ENCODE results near the gene MYO7A. TPM values are rescaled to one million over a fixed set of nuclear protein-coding genes. Genes with fewer than 3 reads are reported as not detected.

MYO7A gene
- total RNA-seq, 1 donor from 2014 or later: 11.6 TPM

GRCh38 chr11:77244277-77245027 is 116.4 kb downstream of the MYO7A start:
- no peak for DNase-seq
- Mint-ChIP-seq H3K9me3 (ENCODE audit: unreplicated experiment) (peaks cover 2% of the 10 kb centered on the region), H3K27ac (ENCODE audit: unreplicated experiment) (no peak overlapping the region), H3K4me1 (ENCODE audit: low read depth, unreplicated experiment) (no peaks in the 10 kb centered on the region), H3K36me3 (ENCODE audit: unreplicated experiment) (peaks cover 3% of the 10 kb centered on the region), H3K4me3 (ENCODE audit: unreplicated experiment) (no peak overlapping the region), H3K27me3 (ENCODE audit: unreplicated experiment) (no peaks in the 10 kb centered on the region)
- no peak for TF ChIP-seq CTCF (IDR thresholded peaks at IDR 0.05; ENCODE audit: partially characterized antibody, unreplicated experiment)

GRCh38 chr11:77249427-77249826 is 121.4 kb downstream of the MYO7A start:
- H3K9me3 Mint-ChIP-seq (ENCODE audit: unreplicated experiment): no peaks in the 10 kb centered on the region
- no peak for TF ChIP-seq CTCF (IDR thresholded peaks at IDR 0.05; ENCODE audit: partially characterized antibody, unreplicated experiment)
- no peaks in the 10 kb centered on the region for H3K27me3 Mint-ChIP-seq (ENCODE audit: unreplicated experiment)
- no peak for DNase-seq
- no peaks in the 10 kb centered on the region for H3K4me1 Mint-ChIP-seq (ENCODE audit: low read depth, unreplicated experiment)
- H3K36me3 Mint-ChIP-seq (ENCODE audit: unreplicated experiment): no peaks in the 10 kb centered on the region
- H3K27ac Mint-ChIP-seq (ENCODE audit: unreplicated experiment): no peak overlapping the region
- no peak overlapping the region for H3K4me3 Mint-ChIP-seq (ENCODE audit: unreplicated experiment)

GRCh38 chr11:77250881-77251640 is 123.0 kb downstream of the MYO7A start:
- Mint-ChIP-seq H3K4me3 (ENCODE audit: unreplicated experiment) (no peak overlapping the region), H3K9me3 (ENCODE audit: unreplicated experiment) (peaks cover 1% of the 10 kb centered on the region), H3K4me1 (ENCODE audit: low read depth, unreplicated experiment) (no peaks in the 10 kb centered on the region), H3K36me3 (ENCODE audit: unreplicated experiment) (no peaks in the 10 kb centered on the region), H3K27ac (ENCODE audit: unreplicated experiment) (no peak overlapping the region), H3K27me3 (ENCODE audit: unreplicated experiment) (no peaks in the 10 kb centered on the region)
- no peak for DNase-seq
- TF ChIP-seq CTCF (IDR thresholded peaks at IDR 0.05; ENCODE audit: partially characterized antibody, unreplicated experiment): no peak

- no peak for DNase-seq
- peaks cover 1% of the 10 kb centered on the region for H3K9me3 Mint-ChIP-seq (ENCODE audit: unreplicated experiment)
- H3K36me3 Mint-ChIP-seq (ENCODE audit: unreplicated experiment): no peaks in the 10 kb centered on the region
- no peak for TF ChIP-seq CTCF (IDR thresholded peaks at IDR 0.05; ENCODE audit: partially characterized antibody, unreplicated experiment)
- no peaks in the 10 kb centered on the region for H3K27me3 Mint-ChIP-seq (ENCODE audit: unreplicated experiment)
- no peak overlapping the region for H3K4me3 Mint-ChIP-seq (ENCODE audit: unreplicated experiment)
- no peaks in the 10 kb centered on the region for H3K4me1 Mint-ChIP-seq (ENCODE audit: low read depth, unreplicated experiment)
- no peak overlapping the region for H3K27ac Mint-ChIP-seq (ENCODE audit: unreplicated experiment)
Measured at GRCh38 chr11:77252555-77253270, 124.7 kb downstream of the MYO7A start.

Measured in glutamatergic neuron (in vitro differentiated cells).